Panc1 (cell line): ENCODE measurements around the gene TGFBI. TPM values are rescaled to one million over a fixed set of nuclear protein-coding genes. Genes with fewer than 3 reads are reported as not detected.

Source experiments
- ATAC-seq: fragments of 200-7000 bp; cut with Tn5 transposase; 2 replicates; pipeline ENCODE4 v1.9.1; 2020; ENCODE audit warnings: mild to moderate bottlenecking, moderate library complexity
- BruUV-seq: library from RNA; stranded (reverse); fragments of 400-500 nt; replicated peaks from 2 replicates; lab custom pipeline; 2021; lab: Mats Ljungman, UMichigan
- CTCF ChIA-PET: fragments of 300-600 bp; sonication (Branson Sonifier 250); formaldehyde crosslinking; loops from one replicate; lab custom pipeline; 2022; ENCODE audit warnings: antibody characterized with exemption; lab: Charles Lee
- POLR2A ChIA-PET: fragments of 300-600 bp; sonication (Branson Sonifier 250); formaldehyde crosslinking; loops from one replicate; lab custom pipeline; 2022; ENCODE audit warnings: antibody characterized with exemption; lab: Charles Lee
- DNase-seq: peaks from one replicate; pipeline ENCODE4 v3.0.0-alpha.2; 2010; ENCODE audit warnings: low read depth, low spot score
- H3K27ac ChIP-seq: 2 replicates; pipeline ENCODE4 v1.5.1; 2011; ENCODE audit warnings: mild to moderate bottlenecking, low read length, inconsistent platforms
- H3K27me3 ChIP-seq: fragments of 200-500 bp; sonication (Bioruptor generic); 2 replicates; pipeline ENCODE4 v1.6.0; 2014; ENCODE audit warnings: low read length, inconsistent platforms; ENCODE audit not compliant: control insufficient read depth, insufficient read depth
- H3K36me3 ChIP-seq: fragments of 200-500 bp; sonication (Bioruptor generic); 2 replicates; pipeline ENCODE4 v1.5.1; 2014; ENCODE audit warnings: inconsistent platforms, mild to moderate bottlenecking, low read length, moderate library complexity; ENCODE audit not compliant: control insufficient read depth, insufficient read depth
- H3K4me1 ChIP-seq: 2 replicates; pipeline ENCODE4 v1.5.1; 2011; ENCODE audit warnings: inconsistent platforms, mild to moderate bottlenecking, low read length, moderate library complexity; ENCODE audit not compliant: control insufficient read depth, insufficient read depth
- H3K4me3 ChIP-seq, 2 experiments: 2 replicates each; pipeline ENCODE4 v1.5.1; 2011 to 2012; ENCODE audit warnings: low read depth in 2 of 2, low read length in 2 of 2, mild to moderate bottlenecking in 2 of 2, inconsistent platforms in 1 of 2, moderate library complexity in 1 of 2
- H3K9me3 ChIP-seq: fragments of 200-500 bp; sonication (Bioruptor generic); 2 replicates; pipeline ENCODE4 v1.5.1; 2014; ENCODE audit warnings: low read depth, mild to moderate bottlenecking, inconsistent platforms, low read length, moderate library complexity; ENCODE audit not compliant: control insufficient read depth, insufficient read depth
- POLR2AphosphoS5 ChIP-seq: IDR thresholded peaks from 2 replicates; pipeline ENCODE4 v1.6.1; 2012; ENCODE audit warnings: mild to moderate bottlenecking, low read depth, low read length, moderate library complexity
- REST ChIP-seq, 2 experiments: IDR thresholded peaks; 2 replicates each; pipeline ENCODE4 v1.6.1; 2011 to 2012; ENCODE audit warnings: low read depth in 2 of 2, control low read depth in 1 of 2, low read length in 1 of 2, mild to moderate bottlenecking in 1 of 2, moderate library complexity in 1 of 2; ENCODE audit not compliant: insufficient read depth in 1 of 2
- SIN3A ChIP-seq: IDR thresholded peaks from 2 replicates; pipeline ENCODE4 v1.6.1; 2012; ENCODE audit warnings: low read depth, mild to moderate bottlenecking, low read length, moderate library complexity, borderline replicate concordance; ENCODE audit not compliant: insufficient read depth
- TCF7L2 ChIP-seq: IDR thresholded peaks from 2 replicates; pipeline ENCODE4 v1.6.1; 2011; ENCODE audit warnings: mild to moderate bottlenecking, low read depth, low read length, inconsistent platforms
- in situ Hi-C: cut with HindIII; loops from 2 replicates; pipeline ENCODE4 v1.10.0; 2016; ENCODE audit warnings: low sequenced_read_pairs, low pct_unique_long_range_greater_than_20kb
- intact Hi-C: fragments of 100-400 bp; cut with micrococcal nuclease; formaldehyde crosslinking; loops from one replicate; pipeline ENCODE4 v1.10.0; 2022; ENCODE audit not compliant: unreplicated experiment
- total RNA-seq: library from RNA; stranded (reverse); gene quantifications from one replicate; pipeline ENCODE4 v1.2.1, GENCODE V29; 2021; ENCODE audit not compliant: unreplicated experiment
- TF ChIP-seq, protein P1 (sequence below): fragments of 450-650 bp; IDR thresholded peaks from 2 replicates; pipeline ENCODE4 v1.5.1; 2017; ENCODE audit warnings: mild to moderate bottlenecking

The TGFBI gene
- total RNA-seq, 1 experiment from 2014 or later: 314 TPM

GRCh38 chr5:136089791-136090190 lies 61.0 kb downstream of the TGFBI start:
- H3K27me3 ChIP-seq: no peaks in the 10 kb centered on the region
- no peak overlapping the region for H3K27ac ChIP-seq
- H3K4me3 ChIP-seq: no peak overlapping the region
- ChIA-PET POLR2A (no interaction called here), CTCF (no interaction called here)
- intact Hi-C loops (loop anchor here (10.0 kb wide), 1 partner anchor 85 kb away; no protein-coding TSS in a partner anchor), in situ Hi-C loops (no loop called here)
- no peaks in the 10 kb centered on the region for H3K4me1 ChIP-seq
- BruUV-seq: no TSS peak
- DNase-seq (no peak), ATAC-seq (no peak)
- no peaks in the 10 kb centered on the region for H3K9me3 ChIP-seq
- no peak for TF ChIP-seq POLR2AphosphoS5
- TF ChIP-seq REST (IDR thresholded peaks at IDR 0.05; ENCODE audit: insufficient read depth in 1 of 2, low read depth in 2 of 2, low read length in 1 of 2): peak; percentile 20 to 49; a peak in 2 of 4 replicates
- no peaks in the 10 kb centered on the region for H3K36me3 ChIP-seq

DNA sequence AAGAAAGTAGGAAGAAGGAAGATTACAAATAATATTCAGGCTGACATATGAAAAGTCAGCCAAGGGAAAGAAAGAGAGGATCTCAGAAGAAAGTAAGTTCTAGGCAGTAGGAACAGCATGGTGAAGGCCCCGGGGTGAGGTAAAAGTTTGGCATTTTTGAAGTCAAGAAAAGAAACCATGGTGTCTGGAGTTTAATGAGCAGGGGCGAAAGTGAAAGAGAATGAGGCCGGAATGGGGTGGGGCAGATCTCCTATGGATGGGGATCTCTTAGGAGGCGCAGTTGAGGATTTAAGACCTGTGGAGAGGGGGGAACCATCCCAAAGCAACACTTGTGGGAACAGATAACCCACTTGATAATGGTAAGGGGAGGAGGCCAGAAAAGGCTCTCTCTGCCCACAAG lies 61.5 kb downstream of the TGFBI start:
- no peaks in the 10 kb centered on the region for H3K27me3 ChIP-seq
- no peaks in the 10 kb centered on the region for H3K36me3 ChIP-seq
- H3K9me3 ChIP-seq: no peaks in the 10 kb centered on the region
- CTCF ChIA-PET: interaction anchor here (0.5 kb wide), 1 partner anchor 252 kb away, joined by 4 read pairs; no protein-coding TSS in a partner anchor
- intact Hi-C loops (no loop called here), in situ Hi-C loops (no loop called here)
- no peak for TF ChIP-seq SIN3A
- TF ChIP-seq TCF7L2: no peak
- TF ChIP-seq, protein P1, sequence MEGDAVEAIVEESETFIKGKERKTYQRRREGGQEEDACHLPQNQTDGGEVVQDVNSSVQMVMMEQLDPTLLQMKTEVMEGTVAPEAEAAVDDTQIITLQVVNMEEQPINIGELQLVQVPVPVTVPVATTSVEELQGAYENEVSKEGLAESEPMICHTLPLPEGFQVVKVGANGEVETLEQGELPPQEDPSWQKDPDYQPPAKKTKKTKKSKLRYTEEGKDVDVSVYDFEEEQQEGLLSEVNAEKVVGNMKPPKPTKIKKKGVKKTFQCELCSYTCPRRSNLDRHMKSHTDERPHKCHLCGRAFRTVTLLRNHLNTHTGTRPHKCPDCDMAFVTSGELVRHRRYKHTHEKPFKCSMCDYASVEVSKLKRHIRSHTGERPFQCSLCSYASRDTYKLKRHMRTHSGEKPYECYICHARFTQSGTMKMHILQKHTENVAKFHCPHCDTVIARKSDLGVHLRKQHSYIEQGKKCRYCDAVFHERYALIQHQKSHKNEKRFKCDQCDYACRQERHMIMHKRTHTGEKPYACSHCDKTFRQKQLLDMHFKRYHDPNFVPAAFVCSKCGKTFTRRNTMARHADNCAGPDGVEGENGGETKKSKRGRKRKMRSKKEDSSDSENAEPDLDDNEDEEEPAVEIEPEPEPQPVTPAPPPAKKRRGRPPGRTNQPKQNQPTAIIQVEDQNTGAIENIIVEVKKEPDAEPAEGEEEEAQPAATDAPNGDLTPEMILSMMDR: no peak
- no peak for TF ChIP-seq POLR2AphosphoS5
- no peak for TF ChIP-seq REST (IDR thresholded peaks at IDR 0.05; ENCODE audit: insufficient read depth in 1 of 2, low read depth in 2 of 2, low read length in 1 of 2)
- no TSS peak for BruUV-seq
- POLR2A ChIA-PET: no interaction called here
- no peak overlapping the region for H3K4me3 ChIP-seq
- H3K27ac ChIP-seq: no peak overlapping the region
- no peaks in the 10 kb centered on the region for H3K4me1 ChIP-seq
- DNase-seq (no peak), ATAC-seq (no peak)
